NCI-H2196 (cell line): ENCODE data around the gene VAMP4.
"Not testable (repeated sequence)": the region's sequence is repeated elsewhere in the genome, so short reads cannot be mapped to it uniquely, and the experiment has no call there.

ENCODE experiments used
- DNase-seq: peaks from one replicate; lab custom pipeline; 2025; ENCODE audit not compliant: unreplicated experiment; lab: John Stamatoyannopoulos, UW

VAMP4 gene

DNA sequence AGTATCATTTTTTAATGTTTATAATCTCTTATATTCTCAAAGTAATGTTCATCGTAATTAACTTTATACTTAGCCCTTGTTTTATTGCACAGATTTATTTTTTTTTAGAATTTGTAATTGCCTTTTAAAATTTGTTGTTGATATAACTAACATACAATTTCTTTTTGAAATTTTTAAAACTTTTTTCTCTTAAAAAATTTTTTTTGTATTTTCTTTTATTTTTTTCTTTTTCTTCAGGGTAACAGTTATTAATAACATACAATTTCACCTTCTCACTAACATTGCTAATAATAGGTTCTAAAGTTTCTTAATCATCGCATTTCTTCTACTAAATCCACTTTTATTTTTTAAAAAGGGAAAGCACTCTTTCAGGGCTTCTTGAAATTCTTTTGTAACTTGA is 11.3 kb upstream of the VAMP4 start:
- no peak for DNase-seq

DNA sequence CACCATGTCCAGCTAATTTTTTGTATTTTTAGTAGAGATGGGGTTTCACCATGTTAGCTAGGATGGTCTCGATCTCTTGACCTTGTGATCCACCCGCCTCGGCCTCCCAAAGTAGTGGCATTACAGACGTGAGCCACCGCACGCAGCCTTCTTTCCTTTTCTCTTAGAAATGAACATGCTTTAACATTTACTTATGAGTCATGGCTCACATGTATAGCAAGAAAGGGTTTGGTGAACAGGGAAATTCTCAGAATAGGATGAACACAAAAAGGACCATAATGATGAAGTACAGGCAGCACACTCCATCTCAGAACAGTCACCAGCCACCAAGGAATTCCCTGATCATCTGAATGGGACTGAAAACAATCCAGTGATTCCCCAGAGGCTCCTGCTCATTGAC is 9.4 kb upstream of the VAMP4 start:
- DNase-seq, result no peak

DNA sequence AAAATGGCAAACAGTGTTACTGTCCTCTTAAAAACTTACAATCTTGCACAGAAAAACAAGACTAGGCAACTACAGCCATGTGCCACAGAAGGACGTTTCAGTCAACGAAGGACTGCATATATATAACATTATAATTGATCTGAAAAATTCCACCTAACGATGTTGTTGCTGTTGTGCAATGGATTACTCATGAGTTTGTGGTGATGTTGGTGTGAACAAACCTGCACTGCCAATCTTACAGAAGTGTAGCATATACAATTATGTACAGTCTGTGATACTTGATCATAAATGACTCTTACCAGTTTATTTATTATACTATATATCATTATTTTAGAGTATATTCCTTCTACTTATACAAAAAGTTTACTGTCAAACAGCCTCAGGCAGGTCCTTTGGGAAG is 6.8 kb upstream of the VAMP4 start:
- no peak for DNase-seq

DNA sequence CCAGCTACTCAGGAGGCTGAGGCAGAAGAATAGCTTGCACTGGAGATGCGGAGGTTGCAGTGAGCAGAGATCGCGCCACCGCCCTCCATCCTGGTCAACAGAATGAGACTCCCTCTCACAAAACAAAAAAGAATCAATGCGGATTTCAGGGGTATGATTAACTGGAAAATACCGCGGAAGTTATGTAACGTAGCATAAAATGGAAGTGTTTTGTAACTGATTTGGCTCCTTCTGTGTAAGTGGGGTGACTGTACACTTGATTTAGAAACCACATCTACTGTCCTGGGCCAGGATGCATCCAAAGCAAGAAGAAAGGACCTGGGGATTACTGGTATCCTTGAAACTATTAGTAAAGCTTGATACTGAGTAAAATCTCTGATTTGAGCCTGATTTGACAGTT is 3.1 kb upstream of the VAMP4 start:
- no peak for DNase-seq

DNA sequence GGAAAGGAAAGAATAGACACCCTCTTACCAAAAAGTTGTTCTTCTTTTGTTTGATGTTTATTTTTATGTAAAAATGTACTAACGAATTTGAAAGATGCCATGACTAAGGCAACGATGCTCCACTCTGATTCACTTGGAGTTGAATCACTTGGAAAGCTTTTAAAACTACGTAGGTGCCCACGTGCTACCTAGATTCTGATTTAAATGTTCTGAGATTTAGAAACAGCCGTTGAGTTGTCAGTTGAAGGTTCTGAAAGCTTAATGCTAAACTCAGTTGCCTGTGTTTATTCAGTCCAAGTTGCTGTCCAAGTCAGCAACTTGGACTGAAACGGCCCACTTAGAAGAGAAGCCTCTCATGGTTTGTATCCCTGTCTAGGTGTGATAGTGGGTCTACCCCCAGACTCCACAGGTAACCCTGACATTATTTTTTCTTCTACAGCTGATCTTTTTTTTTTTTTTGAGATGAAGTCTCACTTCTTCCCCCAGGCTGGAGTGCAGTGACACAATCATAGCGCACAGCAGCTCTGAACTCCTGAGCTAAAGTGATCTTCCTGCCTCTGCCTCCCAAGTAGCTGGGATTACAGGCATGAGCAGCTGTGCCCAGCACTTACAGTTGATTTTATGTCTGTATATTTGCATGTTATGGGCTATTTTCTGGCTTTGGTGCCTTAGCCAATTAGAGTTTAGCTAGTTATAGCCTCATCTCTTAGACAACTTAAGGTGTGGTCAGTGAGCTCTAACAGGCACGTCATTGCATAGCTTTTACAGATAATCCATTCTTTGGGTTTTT is 1.4 kb upstream of the VAMP4 start:
- no peak for DNase-seq

DNA sequence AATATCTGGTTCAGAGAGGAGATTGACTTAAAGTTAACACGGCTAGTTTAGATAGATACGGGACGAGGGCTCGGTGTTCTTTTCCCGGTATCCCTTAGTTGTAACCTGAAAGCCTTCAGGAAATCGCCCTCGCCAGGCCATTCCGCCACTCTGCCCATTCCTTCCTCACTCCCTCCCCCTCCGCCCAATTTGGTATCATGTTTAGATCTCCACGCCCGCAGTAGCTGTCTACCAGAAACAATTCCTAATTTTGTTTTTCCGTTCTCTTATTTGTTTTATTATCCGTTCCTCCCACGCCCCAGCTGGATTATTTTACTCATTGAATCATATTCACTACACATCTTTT is 685 bp upstream of the VAMP4 start:
- no peak for DNase-seq

DNA sequence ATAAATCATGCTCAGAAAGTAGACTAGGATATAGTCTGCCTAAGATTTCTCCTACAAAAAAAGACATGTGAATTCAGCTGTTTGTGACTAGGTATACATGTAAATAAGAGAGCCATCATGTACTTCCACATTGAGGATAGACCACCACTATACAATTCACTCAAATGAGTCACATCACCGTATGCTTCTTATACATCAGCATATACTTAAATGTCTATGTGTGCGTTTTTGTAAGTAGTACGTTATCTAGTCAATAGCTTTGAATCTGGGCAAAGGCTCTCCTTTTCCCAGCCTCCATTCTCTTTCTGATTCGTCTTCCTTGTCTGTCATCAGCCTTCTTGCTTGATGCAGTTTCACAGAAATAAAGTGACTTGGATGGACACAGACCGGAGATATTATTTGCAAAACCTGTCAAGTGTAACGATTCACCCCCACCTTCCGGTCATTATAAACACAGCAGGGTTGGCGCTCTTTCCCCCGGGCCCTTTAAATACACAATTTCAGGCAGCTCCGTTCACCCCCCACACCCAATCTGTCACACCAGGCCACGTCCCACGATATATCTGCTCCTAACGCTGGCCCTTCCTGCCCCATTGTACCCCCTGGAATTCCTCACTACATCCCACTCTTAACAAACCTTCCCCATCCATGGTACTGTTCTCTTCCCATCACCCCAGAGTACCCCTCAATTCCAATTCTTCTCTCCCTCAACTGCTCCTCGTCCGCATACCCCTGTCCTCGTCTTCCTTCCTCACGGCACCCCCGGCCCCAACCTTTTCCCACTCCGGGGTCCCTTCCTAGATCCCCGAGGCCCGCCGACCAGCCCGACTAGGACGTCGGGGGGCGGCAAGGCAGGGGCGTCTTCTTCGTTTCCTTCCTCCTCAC is 636 bp downstream of the VAMP4 start:
- DNase-seq, result no peak

DNA sequence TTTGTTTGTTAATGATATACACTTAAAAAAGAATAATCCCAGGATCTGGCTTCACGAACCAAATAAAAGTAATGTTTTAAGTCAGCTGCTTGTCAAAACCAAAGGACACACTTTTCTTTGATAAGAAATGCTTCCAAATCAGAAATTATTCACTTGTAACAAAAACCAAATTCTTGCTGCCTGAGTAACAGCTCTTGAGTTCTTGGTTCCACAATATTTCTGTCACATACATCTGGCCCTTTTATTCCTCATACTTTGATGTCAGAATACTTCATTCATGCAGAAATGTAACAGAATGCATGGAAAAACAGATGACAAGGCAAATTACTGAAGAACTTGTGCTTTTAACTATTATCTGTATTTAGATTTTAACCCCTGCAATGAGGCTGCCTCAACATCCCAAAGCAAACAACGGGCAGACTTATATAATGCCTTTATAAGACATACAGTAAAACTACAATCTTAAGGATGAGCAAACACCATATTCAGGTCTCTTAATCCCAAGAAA is 1.5 kb downstream of the VAMP4 start:
- DNase-seq, result no peak

DNA sequence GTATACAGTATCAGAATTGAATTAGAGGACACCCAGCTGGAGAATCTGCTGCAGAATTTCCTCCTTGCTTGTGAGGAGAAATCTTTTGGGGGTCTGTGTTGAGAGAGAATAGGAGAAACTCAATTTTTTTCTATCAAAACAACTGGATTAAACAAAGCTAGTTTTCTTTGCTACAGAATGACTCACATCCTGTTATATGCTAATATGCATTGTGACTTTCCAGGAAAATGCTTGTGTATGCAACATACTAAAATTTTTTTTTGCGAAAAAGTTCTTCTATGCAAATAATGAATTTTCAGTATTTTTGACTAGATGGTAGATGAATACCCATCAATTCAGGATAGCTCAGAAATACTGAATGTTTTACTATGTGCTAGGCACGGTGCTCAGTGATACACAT is 2.2 kb downstream of the VAMP4 start:
- DNase-seq, result no peak

DNA sequence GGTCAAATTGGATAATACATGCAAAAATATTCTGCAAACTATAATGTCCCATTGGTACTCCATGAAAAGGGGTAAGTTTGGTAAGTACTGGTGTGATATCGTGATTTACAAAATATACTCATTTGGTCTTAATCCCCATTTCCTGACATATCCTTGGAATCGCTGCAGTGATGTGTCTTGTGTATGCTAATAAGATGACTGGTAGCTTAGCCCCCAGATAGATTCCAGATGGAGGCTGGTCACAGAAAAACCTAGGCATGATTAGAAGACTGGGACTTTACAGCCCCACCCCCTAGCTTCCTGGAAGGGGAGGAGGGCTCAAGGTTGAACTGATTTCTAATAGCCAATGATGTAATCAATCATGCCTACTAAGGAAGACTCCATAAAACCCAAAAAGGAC is 3.0 kb downstream of the VAMP4 start:
- DNase-seq, result no peak

DNA sequence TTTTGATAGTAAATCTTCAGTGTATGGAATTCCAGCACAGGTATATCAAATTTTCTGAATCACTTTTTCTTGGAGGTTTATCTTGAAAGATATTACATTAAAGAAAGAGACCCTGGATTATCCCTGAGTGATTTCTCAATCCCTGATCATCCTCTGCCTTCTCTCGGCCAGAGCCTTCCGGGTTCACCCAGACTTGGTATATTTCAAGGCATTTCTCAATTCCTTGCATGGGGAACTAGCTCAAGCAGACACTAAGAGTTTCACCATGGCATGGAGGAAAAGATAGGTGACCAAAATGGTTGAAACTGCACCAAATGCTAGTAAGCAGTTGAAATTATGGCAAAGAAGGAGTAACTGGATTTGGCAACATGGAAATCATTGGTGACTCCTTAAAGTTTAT is 5.7 kb downstream of the VAMP4 start:
- DNase-seq, result no peak

DNA sequence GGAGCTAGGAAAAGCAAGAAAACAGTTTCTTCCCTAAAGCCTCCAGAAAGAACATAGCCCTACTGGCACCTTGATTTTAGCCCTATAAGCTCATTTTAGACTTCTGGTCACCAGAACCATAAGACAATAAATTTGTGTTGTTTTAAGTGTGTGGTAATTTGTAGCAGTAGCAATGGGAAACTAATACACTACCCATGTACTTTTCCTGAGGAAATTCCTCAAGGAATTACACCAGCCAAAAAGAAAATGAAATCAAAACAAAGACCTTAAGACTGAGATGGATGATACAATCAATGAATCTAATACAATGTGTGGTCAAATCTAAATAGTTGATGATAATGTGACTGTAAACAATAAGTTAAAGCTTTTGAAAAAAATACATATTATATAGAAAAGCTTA is 11.8 kb downstream of the VAMP4 start:
- DNase-seq, result no peak

DNA sequence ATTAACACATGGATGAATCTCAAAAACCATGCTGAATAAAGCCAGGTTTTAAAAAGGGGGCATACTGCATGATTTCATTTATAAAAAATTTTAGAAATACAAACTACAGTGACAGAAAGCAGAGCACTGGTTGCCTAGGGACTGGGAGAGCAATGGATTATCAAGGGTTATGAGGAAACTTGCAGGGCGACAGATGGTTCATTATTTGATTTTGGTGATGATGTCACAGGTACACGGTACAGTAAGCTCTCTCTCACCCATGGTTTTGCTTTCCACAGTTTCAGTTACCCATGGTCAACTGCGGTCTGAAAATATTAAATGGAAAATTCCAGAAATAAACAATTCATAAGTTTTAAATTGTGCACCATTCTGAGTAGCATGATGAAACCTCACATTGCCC is 14.1 kb downstream of the VAMP4 start:
- DNase-seq, result no peak

DNA sequence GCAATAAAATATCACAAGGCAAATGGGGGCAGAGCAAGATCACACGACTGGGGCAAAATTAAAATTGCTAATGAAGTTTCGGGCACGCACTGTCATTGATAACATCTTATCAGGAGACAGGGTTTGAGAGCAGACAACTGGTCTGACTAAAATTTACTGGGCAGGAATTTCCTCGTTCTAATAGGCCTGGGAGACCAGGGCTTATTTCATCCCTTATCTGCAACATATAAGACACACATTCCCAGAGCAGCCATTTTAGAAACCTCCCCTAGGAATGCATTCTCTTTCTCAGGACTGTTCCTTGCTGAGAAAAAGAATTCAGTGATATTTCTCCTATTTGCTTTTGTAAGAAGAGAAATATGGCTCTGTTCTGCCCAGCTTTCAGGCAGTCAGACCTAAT is 18.7 kb downstream of the VAMP4 start:
- not testable (repeated sequence) for DNase-seq

DNA sequence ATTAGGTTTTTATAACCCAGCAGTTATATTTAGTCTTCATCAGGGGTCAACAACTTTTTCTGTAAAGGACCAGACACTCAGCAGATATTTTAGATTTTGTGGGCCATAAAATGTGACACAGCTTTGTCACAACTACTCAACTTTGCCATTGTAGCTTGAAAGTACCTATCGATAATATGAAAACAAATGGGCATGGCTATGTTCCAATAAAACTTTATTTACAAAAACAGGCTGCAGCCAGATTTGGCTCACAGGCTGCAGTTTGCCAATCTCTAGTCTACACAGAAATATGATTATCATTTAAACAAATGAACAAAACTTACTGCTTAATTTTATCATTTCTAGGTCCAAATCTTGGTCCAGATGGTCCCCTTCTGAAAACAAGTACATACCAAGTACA is 23.0 kb downstream of the VAMP4 start:
- DNase-seq, result no peak

DNA sequence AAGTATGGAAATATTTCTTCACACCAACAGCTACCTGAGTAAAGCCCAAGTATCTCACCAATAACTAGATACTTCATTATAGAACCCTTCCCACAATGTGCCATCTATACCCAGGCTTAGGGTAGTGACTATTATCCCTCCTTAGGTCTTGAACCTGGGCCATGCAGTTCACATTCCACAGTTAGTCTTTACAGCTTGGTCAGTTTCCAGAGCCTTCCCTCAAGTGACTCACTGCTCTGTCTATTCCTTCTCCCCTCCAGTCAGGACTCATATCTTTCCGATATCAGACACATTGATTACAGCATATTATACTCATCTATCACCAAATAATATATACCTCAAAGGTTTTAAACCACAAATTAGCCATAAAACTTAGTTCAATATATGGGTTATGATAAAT is 23.6 kb downstream of the VAMP4 start:
- no peak for DNase-seq

DNA sequence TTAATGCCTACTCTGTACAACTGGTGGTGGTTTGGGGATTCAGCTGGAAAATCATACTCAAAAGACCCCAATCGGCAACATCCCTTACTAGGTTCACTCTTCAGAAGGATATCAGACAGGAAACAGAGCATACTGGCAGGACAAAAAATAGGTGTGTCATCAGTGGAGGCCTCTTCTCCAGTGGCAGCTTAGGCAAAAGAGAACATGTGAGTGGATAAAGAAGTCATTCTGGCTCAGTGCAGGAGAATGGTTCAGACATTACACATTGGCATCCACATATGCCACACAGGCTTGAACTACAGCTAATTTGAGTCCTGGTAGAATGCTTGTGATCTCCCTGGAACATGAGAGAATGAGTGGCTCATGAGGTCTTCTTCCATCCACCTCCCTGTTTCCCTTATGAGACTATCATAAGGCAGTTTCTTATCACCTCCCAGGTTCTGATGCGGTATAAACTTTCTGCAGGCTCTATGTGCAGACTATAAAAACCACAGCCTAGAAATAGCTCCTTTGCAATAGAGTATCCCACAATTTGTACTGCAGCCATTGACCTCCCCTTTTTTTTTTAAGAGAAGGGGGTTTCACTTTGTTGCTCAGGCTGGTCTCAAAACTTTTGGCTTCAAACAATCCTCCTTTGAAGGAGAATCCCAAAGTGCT is 24.7 kb downstream of the VAMP4 start:
- DNase-seq, result no peak

DNA sequence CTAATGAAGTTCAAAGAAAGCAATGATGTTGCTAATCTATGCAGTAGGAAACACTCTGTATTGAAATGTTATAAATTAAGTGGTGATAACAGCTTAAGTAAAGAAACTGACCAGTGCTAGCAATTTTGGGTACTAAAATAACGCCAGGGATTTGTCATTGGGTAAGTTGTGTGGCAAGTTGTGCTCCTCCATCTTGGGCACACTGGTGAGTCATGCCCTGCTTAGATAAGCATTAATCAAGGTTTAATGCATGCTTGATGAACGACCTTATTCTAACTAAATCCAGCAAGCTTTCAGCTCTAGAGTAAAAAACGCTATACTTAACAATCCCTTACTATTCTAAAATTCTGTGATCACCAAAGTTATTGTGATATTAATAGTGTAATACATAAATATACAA is 25.2 kb downstream of the VAMP4 start:
- no peak for DNase-seq

DNA sequence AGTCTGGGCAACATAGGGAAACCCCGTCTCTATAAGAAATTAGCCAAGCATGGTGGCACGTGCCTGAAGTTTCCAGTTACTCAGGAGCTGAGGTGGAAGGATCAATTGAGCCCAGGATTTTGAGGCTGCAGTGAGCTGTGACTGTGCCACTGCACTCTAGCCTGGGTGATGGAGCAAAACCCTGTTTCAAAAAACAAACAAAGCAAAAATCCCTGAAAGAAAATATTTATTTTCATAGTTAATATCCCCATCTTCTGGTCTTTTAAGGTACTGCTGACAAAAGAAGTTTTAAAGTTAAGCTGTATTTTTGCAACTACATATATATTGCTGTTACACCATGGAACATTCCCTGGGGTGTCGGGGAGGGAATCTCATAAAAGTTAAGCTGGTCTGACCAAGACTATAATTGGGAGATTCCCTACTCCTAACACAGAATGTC is 26.0 kb downstream of the VAMP4 start:
- peak; percentile 16 for DNase-seq

DNA sequence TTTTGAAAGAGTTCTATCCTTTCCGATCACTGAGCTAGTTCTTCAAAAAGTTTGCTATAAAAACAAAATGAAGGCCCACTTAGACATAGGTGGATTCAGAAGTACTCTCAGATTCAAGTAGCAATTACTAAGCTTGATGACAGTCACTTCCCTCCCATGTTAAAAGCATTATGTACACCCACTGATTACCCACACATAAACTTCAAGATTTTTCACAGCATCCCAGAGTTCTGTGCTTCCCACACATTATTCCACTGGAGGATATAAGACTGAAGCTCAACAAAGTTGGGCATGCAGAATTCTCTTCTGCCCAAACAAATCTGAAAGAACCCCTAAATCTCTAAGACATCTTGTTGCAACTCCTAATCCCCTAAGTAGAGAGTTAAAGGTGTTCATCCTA is 29.5 kb downstream of the VAMP4 start:
- no peak for DNase-seq

DNA sequence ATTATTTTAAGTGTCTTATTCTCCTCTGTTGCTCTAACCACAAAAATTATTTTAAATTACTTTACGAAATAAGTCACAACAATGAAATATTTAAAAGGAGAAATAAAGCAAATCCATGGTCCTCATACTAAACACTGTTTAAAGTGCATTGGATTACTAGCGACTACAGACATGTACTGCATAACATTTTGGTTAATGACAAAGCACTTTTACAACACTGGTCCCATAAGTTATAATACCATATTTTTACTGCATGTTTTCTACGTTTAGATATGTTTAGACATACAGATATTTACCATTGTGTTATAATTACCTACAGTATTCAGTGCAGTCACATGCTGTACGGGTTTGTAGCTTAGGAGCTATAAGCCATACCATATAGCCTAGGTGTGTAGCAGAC is 30.2 kb downstream of the VAMP4 start:
- no peak for DNase-seq

DNA sequence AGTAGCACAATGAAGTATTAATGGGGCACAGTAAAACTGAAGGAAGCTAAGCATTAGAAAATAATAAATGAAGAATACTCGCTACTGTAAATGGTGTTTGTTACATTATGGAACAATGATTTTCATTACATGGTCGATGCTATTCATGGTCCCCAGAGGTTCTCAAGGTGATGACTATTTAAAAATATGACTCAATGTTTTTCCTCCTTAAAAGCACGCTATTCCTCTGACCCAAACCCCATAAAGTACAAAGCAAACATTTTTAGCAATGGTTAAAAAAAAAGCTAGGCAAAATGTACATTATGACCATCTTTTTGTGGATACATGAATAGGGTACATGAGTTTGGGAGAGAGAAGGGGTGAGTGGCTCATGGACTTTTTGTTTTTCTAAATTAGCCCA is 34.3 kb downstream of the VAMP4 start:
- DNase-seq, result no peak
